Measurements from ENCODE around the gene SDHAF2. TPM values are rescaled to one million over a fixed set of nuclear protein-coding genes. Genes with fewer than 3 reads are reported as not detected.
"Not testable (repeated sequence)": the region's sequence is repeated elsewhere in the genome, so short reads cannot be mapped to it uniquely, and the experiment has no call there.

The SDHAF2 gene
- total RNA-seq, 4 donors from 2014 or later: 32.1 to 84.4 (median 53.8) TPM

- Histone ChIP-seq H3K36me3 (no peaks in the 10 kb centered on the region), H3K27ac (no peak overlapping the region), H3K4me1 (peaks cover 13 to 26% of the 10 kb centered on the region in 2 donors), H3K9me3 (no peaks in the 10 kb centered on the region), H3K27me3 (no peaks in the 10 kb centered on the region), H3K4me3 (no peak overlapping the region)
- TF ChIP-seq POLR2A (IDR thresholded peaks at IDR 0.05): no peak
- TF ChIP-seq CTCF (IDR thresholded peaks at IDR 0.05 in 4 of 5, conservative IDR thresholded peaks at IDR 0.05 in 1 of 5): no peak
- in situ Hi-C loops (cut with MboI; ENCODE audit: low sequenced_read_pairs in 4 of 4) (loop anchor here in 3 of 4 donors (5.0 to 10.0 kb wide), 3 partner anchors 41 to 161 kb away; no protein-coding TSS in a partner anchor), intact Hi-C loops (cut with DNase I; ENCODE audit: low total_unique reads) (loop anchor here (2.0 to 5.0 kb wide), 2 partner anchors 162 to 256 kb away; no protein-coding TSS in a partner anchor)
- ATAC-seq (no peak), DNase-seq (no peak)
Observed at GRCh38 chr11:61476371-61476770, 46.4 kb downstream of the SDHAF2 start.

- Histone ChIP-seq H3K27me3 (peaks cover 0 to under 1% (median 0%) of the 10 kb centered on the region in 3 donors), H3K4me3 (no peak overlapping the region), H3K27ac (no peak overlapping the region), H3K9me3 (no peaks in the 10 kb centered on the region), H3K36me3 (no peaks in the 10 kb centered on the region), H3K4me1 (peaks cover 7 to 21% of the 10 kb centered on the region in 2 donors)
- in situ Hi-C loops (cut with MboI; ENCODE audit: low sequenced_read_pairs in 4 of 4): loop anchor here in 3 of 4 donors (5.0 to 10.0 kb wide), 3 partner anchors 40 to 160 kb away; no protein-coding TSS in a partner anchor
- DNase-seq: no peak
- ATAC-seq: no peak
- TF ChIP-seq POLR2A (IDR thresholded peaks at IDR 0.05) (no peak), CTCF (IDR thresholded peaks at IDR 0.05 in 4 of 5, conservative IDR thresholded peaks at IDR 0.05 in 1 of 5) (no peak)
- intact Hi-C loops (cut with DNase I; ENCODE audit: low total_unique reads): loop anchor here (1.0 to 5.0 kb wide), 3 partner anchors 40 to 255 kb away; no protein-coding TSS in a partner anchor
Observed at GRCh38 chr11:61477126-61477525, 47.2 kb downstream of the SDHAF2 start.

- no peak for ATAC-seq
- intact Hi-C loops (cut with DNase I; ENCODE audit: low total_unique reads): loop anchor here (1.0 to 5.0 kb wide), 3 partner anchors 40 to 255 kb away; no protein-coding TSS in a partner anchor
- no peak overlapping the region for H3K27ac ChIP-seq
Observed at GRCh38 chr11:61477727-61478148, 47.8 kb downstream of the SDHAF2 start.

GRCh38 chr11:61479360-61480058 lies 49.6 kb downstream of the SDHAF2 start:
- DNase-seq, H3K4me1 ChIP-seq, H3K4me3 ChIP-seq, H3K9me3 ChIP-seq, H3K27ac ChIP-seq, ATAC-seq, H3K36me3 ChIP-seq, H3K27me3 ChIP-seq: not testable (repeated sequence)
- in situ Hi-C loops (cut with MboI; ENCODE audit: low sequenced_read_pairs in 4 of 4) (loop anchor here in 3 of 4 donors (5.0 to 10.0 kb wide), 3 partner anchors 38 to 158 kb away; no protein-coding TSS in a partner anchor), intact Hi-C loops (cut with DNase I; ENCODE audit: low total_unique reads) (loop anchor here (5.0 kb wide), 1 partner anchor 253 kb away; no protein-coding TSS in a partner anchor)

More at GRCh38 chr11:61477727-61478148, 47.8 kb downstream of the SDHAF2 start:
- DNase-seq: peak in 1 of 2 donors; percentile 37
- Histone ChIP-seq H3K9me3 (no peaks in the 10 kb centered on the region), H3K4me3 (no peak overlapping the region), H3K4me1 (peaks cover 1 to 15% of the 10 kb centered on the region in 2 donors), H3K27me3 (peaks cover 0 to 6% (median 4%) of the 10 kb centered on the region in 3 donors), H3K36me3 (no peaks in the 10 kb centered on the region)
- TF ChIP-seq POLR2A (IDR thresholded peaks at IDR 0.05) (no peak), CTCF (IDR thresholded peaks at IDR 0.05 in 4 of 5, conservative IDR thresholded peaks at IDR 0.05 in 1 of 5) (peak; percentile 89 to 96 (median 91))
- in situ Hi-C loops (cut with MboI; ENCODE audit: low sequenced_read_pairs in 4 of 4): loop anchor here in 3 of 4 donors (5.0 to 10.0 kb wide), 3 partner anchors 40 to 160 kb away; no protein-coding TSS in a partner anchor

All from gastrocnemius medialis (tissue), 4 donors.